Upper lobe of left lung (tissue), 6 donors: ENCODE results near the gene CA11. TPM values are rescaled to one million over a fixed set of nuclear protein-coding genes. Genes with fewer than 3 reads are reported as not detected.

ENCODE experiments used
- ATAC-seq, 2 donors: fragments of 200-7000 bp; cut with Tn5 transposase; one replicate each; pipeline ENCODE4 v1.9.1; 2022; ENCODE audit warnings: mild to moderate bottlenecking in 2 of 2, moderate library complexity in 2 of 2; ENCODE audit not compliant: low FRiP score in 2 of 2
- DNase-seq, 2 donors: peaks; one replicate each; pipeline ENCODE4 v3.0.0-alpha.2; 2019 to 2020
- H3K27ac ChIP-seq, 4 donors: fragments of 200-600 bp; sonication (generic); one replicate each; pipeline ENCODE4 v1.5.1; 2016 to 2019
- H3K27me3 ChIP-seq, 4 donors: fragments of 200-600 bp; sonication (generic); one replicate each; pipeline ENCODE4 v1.5.1; 2017 to 2019
- H3K36me3 ChIP-seq, 4 donors: fragments of 200-600 bp; sonication (generic); one replicate each; pipeline ENCODE4 v1.5.1; 2016 to 2019
- H3K4me1 ChIP-seq, 4 donors: fragments of 200-600 bp; sonication (generic); one replicate each; pipeline ENCODE4 v1.5.1; 2018 to 2019
- H3K4me3 ChIP-seq, 4 donors: fragments of 200-600 bp; sonication (generic); one replicate each; pipeline ENCODE4 v1.5.1; 2017 to 2019; ENCODE audit warnings: mild to moderate bottlenecking in 2 of 4, moderate library complexity in 1 of 4
- H3K9me3 ChIP-seq, 4 donors: fragments of 200-600 bp; sonication (generic); one replicate each; pipeline ENCODE4 v1.5.1; 2018 to 2019
- EP300 ChIP-seq, 4 donors: sonication (generic); formaldehyde crosslinking; IDR thresholded peaks; one replicate each; pipeline ENCODE4 v1.5.1; 2017; ENCODE audit warnings: antibody characterized with exemption in 4 of 4, control low read depth in 2 of 4
- POLR2A ChIP-seq, 4 donors: fragments of 450-650 bp; IDR thresholded peaks; one replicate each; pipeline ENCODE4 v1.5.1; 2016 to 2017; ENCODE audit warnings: antibody characterized with exemption in 4 of 4, mild to moderate bottlenecking in 2 of 4
- POLR2AphosphoS5 ChIP-seq, 2 donors: sonication (generic); formaldehyde crosslinking; IDR thresholded peaks; one replicate each; pipeline ENCODE4 v1.5.1; 2017; ENCODE audit warnings: antibody characterized with exemption in 2 of 2
- WGBS, 2 donors: methylation state at CpG; one replicate each; pipeline ENCODE4 v1.1.5; 2017 to 2018; 5-methylcytosine and 5-hydroxymethylcytosine counted together
- total RNA-seq, 6 donors: library from RNA; depleted of rRNA in 4 of 6; stranded (reverse); fragments of >200 nt in 4 of 6; gene quantifications; one replicate each; pipeline versions ENCODE4 v1.1.0 to v1.2.1, GENCODE V29; 2016 to 2021
- TF ChIP-seq, protein P1 (sequence below), 6 experiments: fragments of 450-650 bp in 4 of 6; fragments of 200-600 bp in 2 of 6; sonication (generic) in 2 of 6; IDR thresholded peaks; one replicate each; pipeline ENCODE4 v1.5.1; 2016 to 2019; ENCODE audit warnings: antibody characterized with exemption in 6 of 6
- donor health status: DM: no; HTN: no; CAD: no; lungs with moderate emphysema.
- donor health status: DM: no; HTN: yes; CAD: no; lungs with severe emphysema.

Gene CA11
- total RNA-seq, 6 donors from 2014 or later, result 2.1 to 8.1 (median 5.3) TPM

- Histone ChIP-seq H3K4me3 (no peak overlapping the region), H3K9me3 (no peaks in the 10 kb centered on the region), H3K27me3 (no peaks in the 10 kb centered on the region), H3K4me1 (peaks cover 50 to 61% (median 57%) of the 10 kb centered on the region in 4 donors), H3K36me3 (peaks cover 0 to 25% (median 6%) of the 10 kb centered on the region in 4 donors), H3K27ac (peak overlapping the region; percentile 70 to 94 (median 78))
- 66 to 77% methylated on average over 32 to 40 of the region's 48 CpGs for WGBS, 2 donors
- ATAC-seq (peak in 1 of 2 donors; percentile 0), DNase-seq (peak; percentile 24 to 87)
- TF ChIP-seq POLR2AphosphoS5 (IDR thresholded peaks at IDR 0.05) (no peak), EP300 (IDR thresholded peaks at IDR 0.05) (no peak), POLR2A (IDR thresholded peaks at IDR 0.05) (no peak)
- TF ChIP-seq, protein P1, sequence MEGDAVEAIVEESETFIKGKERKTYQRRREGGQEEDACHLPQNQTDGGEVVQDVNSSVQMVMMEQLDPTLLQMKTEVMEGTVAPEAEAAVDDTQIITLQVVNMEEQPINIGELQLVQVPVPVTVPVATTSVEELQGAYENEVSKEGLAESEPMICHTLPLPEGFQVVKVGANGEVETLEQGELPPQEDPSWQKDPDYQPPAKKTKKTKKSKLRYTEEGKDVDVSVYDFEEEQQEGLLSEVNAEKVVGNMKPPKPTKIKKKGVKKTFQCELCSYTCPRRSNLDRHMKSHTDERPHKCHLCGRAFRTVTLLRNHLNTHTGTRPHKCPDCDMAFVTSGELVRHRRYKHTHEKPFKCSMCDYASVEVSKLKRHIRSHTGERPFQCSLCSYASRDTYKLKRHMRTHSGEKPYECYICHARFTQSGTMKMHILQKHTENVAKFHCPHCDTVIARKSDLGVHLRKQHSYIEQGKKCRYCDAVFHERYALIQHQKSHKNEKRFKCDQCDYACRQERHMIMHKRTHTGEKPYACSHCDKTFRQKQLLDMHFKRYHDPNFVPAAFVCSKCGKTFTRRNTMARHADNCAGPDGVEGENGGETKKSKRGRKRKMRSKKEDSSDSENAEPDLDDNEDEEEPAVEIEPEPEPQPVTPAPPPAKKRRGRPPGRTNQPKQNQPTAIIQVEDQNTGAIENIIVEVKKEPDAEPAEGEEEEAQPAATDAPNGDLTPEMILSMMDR (IDR thresholded peaks at IDR 0.05), result no peak
These were observed 16.2 kb downstream of the CA11 start for GRCh38 chr19:48629599-48630295.

DNA sequence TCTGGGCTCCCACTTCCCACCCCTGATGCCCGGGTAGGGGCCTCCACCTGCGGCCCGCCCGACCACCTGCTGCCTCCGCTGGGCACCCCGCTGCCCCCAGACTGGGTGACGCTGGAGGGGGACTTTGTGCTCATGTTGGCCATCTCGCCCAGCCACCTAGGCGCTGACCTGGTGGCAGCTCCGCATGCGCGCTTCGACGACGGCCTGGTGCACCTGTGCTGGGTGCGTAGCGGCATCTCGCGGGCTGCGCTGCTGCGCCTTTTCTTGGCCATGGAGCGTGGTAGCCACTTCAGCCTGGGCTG lies 16.7 kb downstream of the CA11 start:
- no peak for ATAC-seq
- 93 to 97% methylated on average over 9 to 12 of the region's 22 CpGs for WGBS, 2 donors
- peak in 1 of 2 donors; percentile 84 for DNase-seq
- peak overlapping the region; percentile 7 to 94 (median 78) for H3K27ac ChIP-seq
- no peak overlapping the region for H3K4me3 ChIP-seq
- H3K4me1 ChIP-seq, result peaks cover 48 to 61% (median 58%) of the 10 kb centered on the region in 4 donors
- peaks cover 0 to 25% (median 6%) of the 10 kb centered on the region in 4 donors for H3K36me3 ChIP-seq
- no peaks in the 10 kb centered on the region for H3K27me3 ChIP-seq
- no peaks in the 10 kb centered on the region for H3K9me3 ChIP-seq
- TF ChIP-seq POLR2A (IDR thresholded peaks at IDR 0.05) (no peak), POLR2AphosphoS5 (IDR thresholded peaks at IDR 0.05) (no peak), EP300 (IDR thresholded peaks at IDR 0.05) (no peak)
- TF ChIP-seq, protein P1 (IDR thresholded peaks at IDR 0.05), result no peak

GRCh38 chr19:48628486-48629296 lies 17.3 kb downstream of the CA11 start:
- TF ChIP-seq, protein P1 (IDR thresholded peaks at IDR 0.05), result no peak
- TF ChIP-seq EP300 (IDR thresholded peaks at IDR 0.05), result no peak
- Histone ChIP-seq H3K27ac (peak overlapping the region in 3 of 4 donors; percentile 23 to 94 (median 72)), H3K4me3 (no peak overlapping the region), H3K27me3 (no peaks in the 10 kb centered on the region), H3K36me3 (peaks cover 0 to 25% (median 6%) of the 10 kb centered on the region in 4 donors), H3K4me1 (peaks cover 45 to 58% (median 55%) of the 10 kb centered on the region in 4 donors), H3K9me3 (no peaks in the 10 kb centered on the region)
- no peak for ATAC-seq
- peak in 1 of 2 donors; percentile 68 for DNase-seq
- WGBS, 2 donors, result 82 to 88% methylated on average over 28 to 33 of the region's 34 CpGs

DNA sequence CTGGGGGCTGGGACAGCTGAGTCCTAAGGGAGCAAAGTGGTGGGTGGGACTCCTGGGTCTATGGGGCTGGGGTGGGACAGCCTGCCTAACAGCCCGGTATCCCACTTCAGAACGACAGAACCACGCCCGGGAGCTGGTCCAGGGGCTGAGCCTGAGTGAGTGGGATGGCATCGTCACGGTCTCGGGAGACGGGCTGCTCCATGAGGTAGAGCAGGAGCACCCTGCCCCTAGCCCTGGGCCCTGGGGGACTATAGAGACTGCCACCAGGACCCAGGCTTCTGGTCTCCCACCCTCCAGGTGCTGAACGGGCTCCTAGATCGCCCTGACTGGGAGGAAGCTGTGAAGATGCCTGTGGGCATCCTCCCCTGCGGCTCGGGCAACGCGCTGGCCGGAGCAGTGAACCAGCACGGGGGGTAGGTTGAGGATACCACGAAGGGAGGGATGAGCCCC lies 18.1 kb downstream of the CA11 start:
- 90% methylated on average over 2 to 16 of the region's 17 CpGs for WGBS, 2 donors
- TF ChIP-seq EP300 (IDR thresholded peaks at IDR 0.05), result no peak
- TF ChIP-seq, protein P1 (IDR thresholded peaks at IDR 0.05), result no peak
- TF ChIP-seq POLR2A (IDR thresholded peaks at IDR 0.05), result no peak
- no peak for TF ChIP-seq POLR2AphosphoS5 (IDR thresholded peaks at IDR 0.05)
- no peaks in the 10 kb centered on the region for H3K9me3 ChIP-seq
- no peak for ATAC-seq
- no peak for DNase-seq
- H3K4me3 ChIP-seq, result no peak overlapping the region
- peak overlapping the region in 3 of 4 donors; percentile 17 to 72 (median 23) for H3K27ac ChIP-seq
- H3K36me3 ChIP-seq, result peaks cover 0 to 25% (median 6%) of the 10 kb centered on the region in 4 donors
- H3K27me3 ChIP-seq, result no peaks in the 10 kb centered on the region
- peaks cover 45 to 58% (median 55%) of the 10 kb centered on the region in 4 donors for H3K4me1 ChIP-seq
